CD4-positive, alpha-beta T cell treated with Interleukin-21 for 1 hour (primary cell): Measurements from ENCODE around the gene CATSPERB.
"Not testable (repeated sequence)": the region's sequence is repeated elsewhere in the genome, so short reads cannot be mapped to it uniquely, and the experiment has no call there.

Experiments
- DNase-seq: peaks from one replicate; pipeline ENCODE4 v3.0.0-alpha.2; 2020

The CATSPERB gene

DNA sequence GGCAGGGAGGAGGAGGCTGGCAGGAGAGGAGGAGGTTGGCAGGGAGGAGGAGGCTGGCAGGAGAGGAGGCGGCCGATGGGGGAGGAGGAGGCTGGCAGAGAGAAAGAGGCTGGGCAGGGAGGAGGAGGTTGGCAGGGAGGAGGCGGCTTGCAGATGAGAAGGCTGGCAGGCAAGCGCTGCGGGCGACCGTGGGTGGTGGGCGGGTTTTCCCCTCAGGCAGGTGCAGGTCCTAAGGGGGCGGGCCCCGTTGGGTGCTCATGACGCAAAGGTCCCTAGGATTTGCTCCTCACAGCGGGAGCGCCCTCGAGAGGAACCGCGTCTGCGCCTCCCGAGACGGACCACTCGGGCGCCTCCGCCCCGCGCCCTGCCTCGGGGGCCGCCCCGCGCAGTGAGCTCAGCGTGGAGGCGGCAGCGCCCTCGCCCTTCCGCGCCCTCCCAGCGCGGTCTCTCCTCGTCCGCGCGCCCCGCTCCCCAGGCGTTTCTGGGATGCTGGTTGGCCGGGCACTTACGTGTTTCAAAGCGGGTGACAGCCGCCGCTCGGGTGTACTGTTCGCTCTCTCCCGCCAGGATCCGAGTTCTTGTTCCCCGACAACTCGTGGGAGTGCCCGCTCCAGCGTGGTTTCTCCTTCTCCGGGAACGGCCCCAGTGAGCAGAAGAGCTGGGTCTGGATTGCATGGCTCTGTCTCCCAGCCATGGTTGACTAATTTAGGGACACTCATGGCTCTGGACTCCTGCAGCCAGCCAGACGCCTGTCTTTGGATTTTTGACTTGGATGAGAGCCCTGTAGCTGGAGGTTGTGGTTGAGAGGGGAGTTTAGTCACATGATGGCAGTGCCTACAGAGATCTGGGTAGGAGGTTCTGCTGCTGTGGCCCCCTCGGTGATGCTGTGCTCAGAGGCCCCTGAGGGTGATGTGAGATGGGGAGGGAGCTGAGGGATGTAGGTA, 157.7 kb downstream of the CATSPERB start:
- DNase-seq, result peak; percentile 68

DNA sequence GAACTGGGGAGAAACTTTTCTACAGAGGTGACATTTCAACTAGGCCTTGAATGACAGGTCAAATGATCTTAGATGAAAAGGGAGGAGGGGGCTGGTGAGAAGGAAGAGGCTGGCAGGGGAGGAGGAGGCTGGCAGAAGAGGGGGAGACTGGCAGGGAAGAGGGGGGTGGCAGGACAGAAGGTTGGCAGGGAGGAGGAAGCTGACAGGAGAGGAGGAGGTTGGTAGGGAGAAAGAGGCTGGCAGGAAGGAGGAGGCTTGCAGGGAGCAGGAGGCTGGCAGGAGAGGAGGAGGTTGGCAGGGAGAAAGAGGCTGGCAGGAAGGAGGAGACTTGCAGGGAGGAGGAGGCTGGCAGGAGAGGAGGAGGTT, 158.4 kb downstream of the CATSPERB start:
- no peak for DNase-seq

DNA sequence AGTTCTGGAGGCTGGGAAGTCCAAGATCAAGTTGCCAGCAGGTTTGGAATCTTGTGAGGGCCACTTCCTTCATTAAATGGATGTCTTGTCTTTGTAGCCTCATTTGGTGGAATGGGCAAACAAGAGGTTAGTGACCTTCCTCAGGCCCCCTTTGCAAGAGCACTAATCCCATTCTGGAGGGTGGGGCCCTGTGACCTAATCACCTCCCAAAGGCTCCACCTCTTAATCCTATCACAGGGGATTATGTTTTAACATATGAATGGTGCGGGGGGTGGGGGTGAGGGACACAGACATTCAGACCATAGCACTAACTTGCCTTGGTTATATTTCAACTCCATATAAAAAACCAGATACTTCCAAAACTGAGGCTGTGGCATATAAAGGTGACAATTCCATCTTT, 161.9 kb downstream of the CATSPERB start:
- DNase-seq, result no peak

DNA sequence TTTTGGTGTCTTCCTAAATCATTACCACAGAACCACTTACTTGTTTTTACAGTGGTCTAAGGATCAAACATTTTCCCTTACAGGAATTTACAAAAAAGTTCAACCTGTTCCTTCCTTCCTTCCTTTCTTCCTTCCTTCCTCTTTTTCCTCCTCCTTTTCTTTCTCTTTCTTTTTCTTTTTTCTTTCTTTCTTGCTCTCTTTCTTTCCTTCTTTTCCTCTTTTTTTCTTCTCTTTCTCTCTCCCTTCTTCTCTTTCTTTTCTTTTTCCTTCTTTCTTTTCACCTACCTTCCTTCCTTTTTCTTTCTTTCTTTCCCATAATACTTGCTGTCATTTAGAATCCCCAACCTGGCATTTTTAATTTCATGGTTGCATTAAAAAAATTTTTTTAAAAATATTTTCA, 162.6 kb downstream of the CATSPERB start:
- no peak for DNase-seq

DNA sequence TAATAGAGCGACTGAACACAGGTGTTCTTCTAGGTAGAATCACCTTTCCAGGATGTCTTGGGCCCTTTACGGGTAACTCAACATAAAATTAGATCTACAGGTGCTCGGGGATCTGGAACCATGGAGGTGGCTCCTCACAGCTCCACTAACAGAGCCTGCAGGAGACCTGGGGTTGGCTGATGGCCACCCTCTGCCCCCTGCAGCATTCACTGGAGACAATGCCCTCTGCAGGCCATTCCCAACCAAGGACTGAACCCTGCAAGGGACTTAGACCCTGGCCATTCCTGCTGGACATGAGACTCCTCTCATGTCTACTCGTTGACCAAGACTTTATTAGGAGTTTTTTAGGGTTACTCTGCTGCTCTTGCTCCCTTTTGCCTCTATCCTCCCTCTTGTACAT, 163.3 kb downstream of the CATSPERB start:
- DNase-seq, result no peak

DNA sequence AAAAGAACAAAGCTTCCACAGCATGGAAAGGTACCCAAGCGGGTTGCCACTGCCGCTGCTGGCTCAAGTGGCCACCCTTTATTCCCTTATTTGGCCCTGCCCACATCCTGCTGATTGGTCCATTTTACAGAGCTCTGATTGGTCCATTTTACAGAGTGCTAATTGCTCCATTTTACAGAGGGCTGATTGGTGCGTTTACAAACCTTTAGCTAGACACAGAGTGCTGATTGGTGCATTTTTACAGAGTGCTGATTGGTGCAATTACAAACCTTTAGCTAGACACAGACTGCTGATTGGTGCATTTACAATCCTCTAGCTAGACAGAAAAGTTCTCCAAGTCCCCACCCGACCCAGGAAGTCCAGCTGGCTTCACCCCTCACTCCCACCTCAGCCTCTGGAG, 164.1 kb downstream of the CATSPERB start:
- not testable (repeated sequence) for DNase-seq

DNA sequence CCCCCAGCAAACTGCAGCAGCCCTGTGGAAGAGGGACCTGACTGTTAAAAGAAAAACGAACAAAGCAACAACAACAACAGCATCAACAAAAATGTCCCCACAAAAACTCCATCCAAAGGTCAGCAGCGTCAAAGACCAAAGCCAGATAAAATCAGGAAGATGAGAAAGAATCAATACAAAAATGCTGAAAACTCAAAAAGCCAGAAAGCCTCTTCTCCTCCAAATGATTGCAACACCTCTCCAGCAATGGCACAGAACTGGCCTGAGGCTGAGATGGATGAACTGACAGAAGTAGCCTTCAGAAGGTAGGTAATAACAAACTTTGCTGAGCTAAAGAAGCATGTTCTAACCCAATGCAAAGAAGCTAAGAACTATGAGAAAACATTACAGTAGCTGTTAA, 176.4 kb downstream of the CATSPERB start:
- DNase-seq, result no peak

DNA sequence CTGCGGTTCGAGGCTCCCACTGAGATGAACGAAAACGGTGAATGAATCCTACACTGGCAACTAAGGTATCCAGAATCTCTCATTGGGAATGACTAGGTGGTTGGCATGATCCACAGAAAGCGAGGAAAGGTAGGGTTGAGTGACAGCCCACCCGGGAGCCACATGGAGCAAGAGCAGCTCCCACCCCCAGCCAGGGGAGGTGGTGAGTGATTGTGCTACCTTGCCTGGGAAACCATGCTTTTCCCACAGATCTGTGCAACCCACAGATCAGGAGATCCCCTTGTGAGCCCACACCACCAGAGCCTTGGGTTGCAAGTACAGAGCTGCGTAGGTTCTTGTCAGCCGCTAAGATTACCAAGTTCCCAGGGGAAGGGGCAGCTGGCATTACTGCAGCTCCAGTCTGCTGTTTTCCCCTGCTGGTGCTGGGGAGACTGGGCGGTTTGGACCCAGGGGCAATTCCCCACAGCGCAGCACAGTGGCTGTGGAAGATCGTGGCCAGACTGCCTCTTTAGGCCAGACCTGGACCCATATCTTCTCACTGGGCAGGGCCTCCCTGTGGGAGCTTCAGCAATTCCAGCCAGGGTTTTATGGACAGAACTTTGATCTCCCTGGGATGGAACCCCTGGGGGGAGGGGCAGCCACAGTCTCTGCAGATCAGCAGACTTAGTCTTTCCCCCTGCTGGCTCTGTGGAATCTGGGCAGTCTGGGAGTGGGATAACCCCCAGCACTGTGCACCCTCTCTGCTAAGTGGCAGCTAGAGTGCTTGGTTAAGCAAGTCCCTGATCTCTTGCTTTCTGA, 177.2 kb downstream of the CATSPERB start:
- no peak for DNase-seq

DNA sequence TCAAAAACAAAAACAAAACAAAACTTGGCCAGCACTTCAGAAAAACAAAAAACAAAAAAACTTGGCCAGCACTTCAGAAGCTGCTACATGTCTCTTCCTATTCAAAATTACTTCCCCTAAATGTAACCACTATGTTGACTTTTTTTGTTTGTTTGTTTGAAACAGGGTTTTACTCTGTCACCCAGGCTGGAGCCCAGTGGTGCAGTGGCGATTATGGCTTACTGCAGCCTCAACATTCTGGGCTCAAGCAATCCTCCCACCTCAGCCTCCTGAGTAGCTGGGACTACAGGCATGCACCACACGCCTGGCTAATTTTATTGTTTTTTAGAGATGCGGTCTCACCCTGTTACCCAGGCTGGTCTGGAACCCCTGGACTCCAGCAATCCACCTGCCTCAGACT, 183.8 kb downstream of the CATSPERB start:
- DNase-seq, result no peak

DNA sequence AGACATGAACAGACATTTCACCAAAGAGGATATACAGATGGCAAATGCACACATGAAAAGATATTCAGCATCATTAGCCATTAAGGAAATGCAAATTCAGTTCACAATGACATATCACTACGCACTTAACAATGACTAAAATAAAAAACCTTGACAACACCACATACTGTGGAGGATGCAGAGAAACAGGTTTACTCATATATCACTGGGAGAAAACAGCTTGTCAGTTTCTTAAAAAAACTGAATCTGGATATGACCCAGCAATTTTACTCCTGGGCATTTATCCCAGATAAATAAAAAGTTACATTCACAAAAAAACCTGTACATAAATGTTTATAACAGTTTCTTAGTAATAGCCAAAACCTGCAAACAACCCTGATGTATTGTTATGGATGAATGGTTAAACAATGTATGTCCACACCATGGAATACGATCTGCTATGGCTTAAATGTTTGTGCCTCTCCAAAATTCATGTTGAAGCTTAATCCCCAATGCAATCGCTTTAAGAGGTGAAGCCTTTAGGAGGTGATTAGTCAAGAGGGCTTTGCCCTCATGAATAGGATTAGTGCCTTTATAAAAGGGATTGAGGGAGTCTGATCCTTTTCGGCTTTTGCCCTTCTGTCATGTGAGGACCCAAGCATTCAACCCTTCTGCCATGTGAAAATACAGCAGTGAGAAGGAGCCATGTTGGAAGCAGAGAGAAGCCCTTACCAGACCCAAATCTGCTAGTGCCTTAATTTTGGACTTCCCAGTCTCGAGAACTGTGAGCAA, 185.8 kb downstream of the CATSPERB start:
- DNase-seq, result no peak

DNA sequence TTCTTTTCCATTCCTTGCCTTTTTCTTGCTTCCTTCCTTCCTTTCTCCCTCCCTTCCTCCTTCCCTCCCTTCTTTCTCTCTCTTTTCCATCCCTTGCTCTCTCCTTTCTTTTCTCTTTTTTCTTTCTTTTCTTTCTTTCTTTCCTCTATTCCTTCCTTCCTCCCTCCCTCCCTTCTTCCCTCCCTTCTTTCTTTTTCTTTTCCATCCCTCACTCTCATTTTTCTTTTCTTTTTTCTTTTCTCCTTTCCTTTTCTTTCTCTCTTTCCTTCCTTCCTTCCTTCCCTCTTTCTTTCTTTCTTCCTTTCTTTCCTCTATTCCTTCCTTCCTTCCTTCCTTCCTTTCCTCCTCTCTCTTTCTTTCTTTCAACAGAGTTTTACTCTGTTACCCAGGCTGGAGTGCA, 186.7 kb downstream of the CATSPERB start:
- DNase-seq, result no peak

DNA sequence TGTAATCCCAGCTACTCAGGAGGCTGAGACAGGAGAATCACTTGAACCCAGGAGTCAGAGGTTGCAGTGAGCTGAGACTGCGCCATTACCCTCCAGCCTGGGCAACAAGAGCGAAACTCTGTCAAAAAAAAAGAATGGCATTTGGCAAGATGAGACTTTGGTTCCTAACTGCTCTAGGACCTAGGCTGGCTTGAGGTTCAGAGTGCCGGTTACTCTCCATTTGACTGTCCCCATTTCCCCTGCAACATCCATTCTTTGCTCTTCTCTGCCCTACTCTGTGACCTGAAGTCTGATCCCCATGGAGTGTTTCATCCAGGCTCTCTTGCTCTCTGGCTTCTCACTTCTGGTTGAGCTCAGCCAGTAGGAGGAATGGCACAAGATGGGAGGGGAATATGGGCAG, 195.6 kb downstream of the CATSPERB start:
- DNase-seq, result no peak

DNA sequence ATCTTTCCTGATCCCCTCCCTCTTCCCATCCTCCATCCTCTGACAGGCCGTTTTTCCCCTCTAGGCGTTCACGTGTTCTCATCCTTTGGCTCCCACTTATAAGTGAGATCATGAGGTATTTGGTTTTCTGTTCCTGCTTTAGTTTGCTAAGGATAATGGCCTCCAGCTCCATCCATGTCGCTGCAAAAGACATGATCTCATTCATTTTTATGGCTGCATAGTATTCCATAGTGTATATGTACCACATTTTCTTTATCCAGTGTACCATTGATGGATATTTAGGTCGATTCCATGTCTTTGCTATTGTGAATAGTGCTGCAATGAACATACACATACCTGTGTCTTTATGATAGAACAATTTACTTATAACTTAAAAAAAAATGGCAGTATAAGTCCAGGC, 197.8 kb downstream of the CATSPERB start:
- DNase-seq, result not testable (repeated sequence)

DNA sequence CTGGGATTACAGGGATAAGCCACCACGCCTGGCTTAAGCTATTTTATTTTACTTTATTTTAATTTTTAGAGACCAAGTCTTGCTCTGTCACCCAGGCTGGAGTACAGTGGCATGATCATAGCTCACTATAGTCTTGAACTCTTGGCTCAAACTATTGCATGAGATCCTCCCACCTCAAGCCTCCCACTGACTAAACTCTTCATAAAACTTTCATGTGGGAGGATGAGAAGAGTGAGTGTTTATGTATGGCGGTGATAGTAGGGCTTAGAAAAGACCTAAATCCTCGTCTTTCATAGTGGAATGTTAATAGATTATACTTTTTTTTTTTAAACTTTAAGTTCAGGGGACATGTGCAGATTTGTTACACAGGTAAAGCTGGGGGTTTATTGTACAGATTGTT, 198.3 kb downstream of the CATSPERB start:
- no peak for DNase-seq
